Measurements from ENCODE around the gene CEP83. TPM values are rescaled to one million over a fixed set of nuclear protein-coding genes. Genes with fewer than 3 reads are reported as not detected.

CEP83 gene
- total RNA-seq, 1 experiment from 2014 or later = 19.2 TPM

DNA sequence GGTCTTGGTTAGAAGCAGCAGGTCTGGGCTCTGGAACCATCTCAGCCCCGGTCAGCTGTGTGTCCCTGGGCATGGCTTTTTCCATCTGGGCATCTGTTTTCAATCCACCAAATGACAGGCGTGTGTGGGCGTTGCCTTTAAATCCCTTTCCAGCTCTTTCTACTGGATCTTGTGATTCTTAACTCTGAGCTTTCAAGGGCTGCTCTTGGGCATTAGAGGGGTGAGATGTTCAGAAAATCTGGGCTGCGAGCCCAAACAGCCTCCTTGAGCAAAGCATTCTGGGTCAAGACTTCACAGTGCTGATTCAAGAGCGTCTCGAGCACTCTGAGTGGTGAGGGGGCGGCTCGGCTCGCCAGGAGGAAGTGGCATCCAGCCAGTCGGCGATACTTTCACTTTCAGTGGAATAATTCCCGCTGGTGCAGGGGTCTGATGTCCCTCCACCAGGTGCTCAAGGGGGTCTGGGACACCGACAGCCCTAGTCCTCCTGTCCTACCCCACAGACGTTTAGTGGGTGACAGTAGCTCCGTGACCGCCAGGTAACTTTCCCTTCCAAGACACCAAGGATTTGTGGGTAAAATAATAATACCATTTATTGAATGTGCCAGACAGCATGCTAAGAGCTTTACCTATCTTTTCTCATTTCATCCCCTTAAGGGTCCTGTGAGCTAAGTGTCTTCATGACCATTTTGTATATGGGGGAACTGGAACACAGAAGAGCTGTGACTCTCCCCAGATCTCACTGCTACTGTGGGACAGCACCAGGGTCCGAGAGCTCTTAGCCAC is 197.2 kb downstream of the CEP83 start (continued):
- TF ChIP-seq, protein P1, sequence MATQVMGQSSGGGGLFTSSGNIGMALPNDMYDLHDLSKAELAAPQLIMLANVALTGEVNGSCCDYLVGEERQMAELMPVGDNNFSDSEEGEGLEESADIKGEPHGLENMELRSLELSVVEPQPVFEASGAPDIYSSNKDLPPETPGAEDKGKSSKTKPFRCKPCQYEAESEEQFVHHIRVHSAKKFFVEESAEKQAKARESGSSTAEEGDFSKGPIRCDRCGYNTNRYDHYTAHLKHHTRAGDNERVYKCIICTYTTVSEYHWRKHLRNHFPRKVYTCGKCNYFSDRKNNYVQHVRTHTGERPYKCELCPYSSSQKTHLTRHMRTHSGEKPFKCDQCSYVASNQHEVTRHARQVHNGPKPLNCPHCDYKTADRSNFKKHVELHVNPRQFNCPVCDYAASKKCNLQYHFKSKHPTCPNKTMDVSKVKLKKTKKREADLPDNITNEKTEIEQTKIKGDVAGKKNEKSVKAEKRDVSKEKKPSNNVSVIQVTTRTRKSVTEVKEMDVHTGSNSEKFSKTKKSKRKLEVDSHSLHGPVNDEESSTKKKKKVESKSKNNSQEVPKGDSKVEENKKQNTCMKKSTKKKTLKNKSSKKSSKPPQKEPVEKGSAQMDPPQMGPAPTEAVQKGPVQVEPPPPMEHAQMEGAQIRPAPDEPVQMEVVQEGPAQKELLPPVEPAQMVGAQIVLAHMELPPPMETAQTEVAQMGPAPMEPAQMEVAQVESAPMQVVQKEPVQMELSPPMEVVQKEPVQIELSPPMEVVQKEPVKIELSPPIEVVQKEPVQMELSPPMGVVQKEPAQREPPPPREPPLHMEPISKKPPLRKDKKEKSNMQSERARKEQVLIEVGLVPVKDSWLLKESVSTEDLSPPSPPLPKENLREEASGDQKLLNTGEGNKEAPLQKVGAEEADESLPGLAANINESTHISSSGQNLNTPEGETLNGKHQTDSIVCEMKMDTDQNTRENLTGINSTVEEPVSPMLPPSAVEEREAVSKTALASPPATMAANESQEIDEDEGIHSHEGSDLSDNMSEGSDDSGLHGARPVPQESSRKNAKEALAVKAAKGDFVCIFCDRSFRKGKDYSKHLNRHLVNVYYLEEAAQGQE (IDR thresholded peaks at IDR 0.05; ENCODE audit: low read depth) = no peak
- TF ChIP-seq ZBTB33 (IDR thresholded peaks at IDR 0.05; ENCODE audit: extremely low read depth, insufficient replicate concordance, low read length) (no peak), ELF1 (IDR thresholded peaks at IDR 0.05; ENCODE audit: borderline replicate concordance, low read depth) (no peak), CEBPB (IDR thresholded peaks at IDR 0.05; ENCODE audit: low read depth) (no peak), POLR2A (IDR thresholded peaks at IDR 0.05; ENCODE audit: borderline replicate concordance, extremely low read depth, insufficient read depth, insufficient read length) (no peak), CBX3 (IDR thresholded peaks at IDR 0.05; ENCODE audit: low read depth) (0 out of 2 replicates have a peak, but pooled peaks have one; percentile 31), SIN3A (IDR thresholded peaks at IDR 0.05; ENCODE audit: low read depth) (no peak), EZH2phosphoT487 (IDR thresholded peaks at IDR 0.05; ENCODE audit: borderline replicate concordance) (no peak), FOSL1 (IDR thresholded peaks at IDR 0.05; ENCODE audit: low read depth) (no peak)
- TF ChIP-seq, protein P2, sequence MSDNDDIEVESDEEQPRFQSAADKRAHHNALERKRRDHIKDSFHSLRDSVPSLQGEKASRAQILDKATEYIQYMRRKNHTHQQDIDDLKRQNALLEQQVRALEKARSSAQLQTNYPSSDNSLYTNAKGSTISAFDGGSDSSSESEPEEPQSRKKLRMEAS (IDR thresholded peaks at IDR 0.05) = peak; percentile 32; the same call in 1 of the 2 replicates

Data from HCT116 (cell line).